HepG2 (cell line): ENCODE results near the gene PPP1R9B. TPM values are rescaled to one million over a fixed set of nuclear protein-coding genes. Genes with fewer than 3 reads are reported as not detected.

Experiments used
- ATAC-seq: fragments of 200-7000 bp; cut with Tn5 transposase; 3 replicates; pipeline ENCODE4 v1.9.1; 2020; ENCODE audit warnings: mild to moderate bottlenecking, moderate library complexity
- BruUV-seq: library from RNA; stranded (reverse); fragments of 400-500 nt; replicated peaks from 2 replicates; lab custom pipeline; 2021; lab: Mats Ljungman, UMichigan
- CTCF ChIA-PET: fragments of 300-600 bp; formaldehyde crosslinking; extraction: SDS; loops from one replicate; lab custom pipeline; 2021; ENCODE audit warnings: low total read pairs, inconsistent platforms, low intra/inter-chr PET ratio; lab: Yijun Ruan, JAX
- POLR2A ChIA-PET: fragments of 350-600 bp; sonication (Branson Sonifier 250); formaldehyde crosslinking; loops from one replicate; lab custom pipeline; 2020; ENCODE audit warnings: antibody characterized with exemption, inconsistent platforms; lab: Yijun Ruan, JAX
- DNase-seq: peaks from one replicate; pipeline ENCODE4 v3.0.0-alpha.2; 2015; ENCODE audit warnings: low spot score
- FAIRE-seq: peaks from 3 replicates; lab custom pipeline; 2011; peaks lifted over from hg19 to GRCh38; lab: Jason Lieb, UNC
- H2AFZ ChIP-seq: one replicate; pipeline ENCODE4 v1.6.1; 2011; ENCODE audit warnings: low read length, inconsistent platforms
- H3K27ac ChIP-seq: fragments of 300-600 bp; 3 replicates; pipeline ENCODE4 v1.8.0; 2011; ENCODE audit warnings: mixed run types, mild to moderate bottlenecking, mixed read lengths, low read length, inconsistent platforms; ENCODE audit not compliant: insufficient read depth; ENCODE audit errors: extremely low read length
- H3K27me3 ChIP-seq, 2 experiments: fragments of 200-600 bp in 1 of 2; 2 replicates in 1 of 2; 3 replicates in 1 of 2; pipeline versions ENCODE4 v1.6.0 to v1.8.0; 2011; ENCODE audit warnings: low read length in 2 of 2, mild to moderate bottlenecking in 2 of 2, moderate library complexity in 2 of 2, inconsistent platforms in 1 of 2; ENCODE audit not compliant: insufficient read depth in 2 of 2, control insufficient read depth in 1 of 2
- H3K36me3 ChIP-seq, 2 experiments: fragments of 200-600 bp in 1 of 2; replicated peaks in 1 of 2; 2 replicates in 1 of 2; 3 replicates in 1 of 2; pipeline versions ENCODE4 v1.5.1 to v1.8.0; 2011; ENCODE audit warnings: low read length in 2 of 2, inconsistent platforms in 1 of 2; ENCODE audit not compliant: insufficient read depth in 2 of 2, control insufficient read depth in 1 of 2
- H3K4me1 ChIP-seq: 2 replicates; pipeline ENCODE4 v1.5.1; 2012; ENCODE audit warnings: low read length, inconsistent platforms; ENCODE audit not compliant: insufficient read depth
- H3K4me2 ChIP-seq: 2 replicates; pipeline ENCODE4 v1.6.0; 2011; ENCODE audit warnings: low read depth, low read length, inconsistent platforms
- H3K4me3 ChIP-seq, 3 experiments: fragments of 200-600 bp in 1 of 3; sonication (generic), shearing (Covaris generic) in 1 of 3; replicated peaks in 1 of 3; 2 replicates each; pipeline ENCODE4 v1.5.1; 2011 to 2016; ENCODE audit warnings: low read length in 3 of 3, inconsistent platforms in 2 of 3, low read depth in 2 of 3, mild to moderate bottlenecking in 2 of 3, control low read depth in 1 of 3, mixed read lengths in 1 of 3; ENCODE audit not compliant: insufficient read depth in 1 of 3
- H3K79me2 ChIP-seq: one replicate; pipeline ENCODE4 v1.6.1; 2011; ENCODE audit warnings: low read length, inconsistent platforms; ENCODE audit not compliant: insufficient read depth
- H3K9ac ChIP-seq: 2 replicates; pipeline ENCODE4 v1.6.0; 2011; ENCODE audit warnings: mild to moderate bottlenecking, low read depth, low read length, inconsistent platforms; ENCODE audit not compliant: insufficient read depth
- H3K9me3 ChIP-seq: 2 replicates; pipeline ENCODE4 v1.5.1; 2012; ENCODE audit warnings: mild to moderate bottlenecking, low read length
- H4K20me1 ChIP-seq: 2 replicates; pipeline ENCODE4 v1.6.0; 2011; ENCODE audit warnings: inconsistent platforms, mild to moderate bottlenecking, low read length, moderate library complexity; ENCODE audit not compliant: insufficient read depth
- NR3C1 ChIP-seq: sonication (generic); formaldehyde crosslinking; IDR thresholded peaks from 2 replicates; pipeline ENCODE4 v1.4.0; 2020; ENCODE audit warnings: missing genetic modification reagents
- PAWR ChIP-seq: sonication (generic); formaldehyde crosslinking; IDR thresholded peaks from 2 replicates; pipeline ENCODE4 v1.4.0; 2020; ENCODE audit warnings: missing genetic modification reagents, mild to moderate bottlenecking, borderline replicate concordance
- ZFAT ChIP-seq: sonication (generic); formaldehyde crosslinking; conservative IDR thresholded peaks from 2 replicates; pipeline ENCODE4 v1.8.1; 2023; ENCODE audit warnings: missing genetic modification reagents, inconsistent platforms
- WGBS: methylation state at CpG from one replicate; pipeline ENCODE4 v1.1.6; 2017; ENCODE audit warnings: low lambda C conversion rate; 5-methylcytosine and 5-hydroxymethylcytosine counted together
- in situ Hi-C: cut with HindIII; loops from 2 replicates; pipeline ENCODE4 v1.10.0; 2017; ENCODE audit warnings: low pct_unique_long_range_greater_than_20kb; ENCODE audit not compliant: extremely low pct_ligation_motif_present
- intact Hi-C: fragments of 100-400 bp; cut with micrococcal nuclease; formaldehyde crosslinking; loops from one replicate; pipeline ENCODE4 v1.10.0; 2022; ENCODE audit not compliant: unreplicated experiment
- polyA plus RNA-seq, 8 experiments: library from polyadenylated mRNA; depleted of rRNA in 3 of 8; stranded (reverse) in 7 of 8; unstranded in 1 of 8; fragments of >200 nt; fragmentation: Illumina TruSeq in 4 of 8; extraction: Trizol in 4 of 8; gene quantifications; 2 replicates each; pipeline versions ENCODE4 v1.2.1 to v1.2.3, GENCODE V29; 2011 to 2016; ENCODE audit warnings: low read depth in 4 of 8, missing spikeins in 1 of 8, mixed read lengths in 1 of 8; ENCODE audit not compliant: insufficient read depth in 1 of 8
- total RNA-seq, 5 experiments: library from RNA; depleted of rRNA; stranded (reverse); fragments of >200 nt; fragmentation: Illumina TruSeq; extraction: Trizol; gene quantifications; 2 replicates each; pipeline ENCODE4 v1.2.3, GENCODE V29; 2016; ENCODE audit warnings: low read depth in 1 of 5
- TF ChIP-seq, protein P1 (sequence below): sonication (generic); formaldehyde crosslinking; IDR thresholded peaks from 2 replicates; pipeline ENCODE4 v1.4.0; 2020; ENCODE audit warnings: missing genetic modification reagents, mild to moderate bottlenecking, borderline replicate concordance
- TF ChIP-seq, protein P2 (sequence below): sonication (generic); formaldehyde crosslinking; IDR thresholded peaks from 2 replicates; pipeline ENCODE4 v1.4.0; 2020; ENCODE audit warnings: missing genetic modification reagents, borderline replicate concordance

The PPP1R9B gene
- total and polyA plus RNA-seq, 2 of the 13 experiments (the other 11 are each of a cell fraction or from before 2014, with no cell fraction given) = 9.4 to 15.8 TPM

DNA sequence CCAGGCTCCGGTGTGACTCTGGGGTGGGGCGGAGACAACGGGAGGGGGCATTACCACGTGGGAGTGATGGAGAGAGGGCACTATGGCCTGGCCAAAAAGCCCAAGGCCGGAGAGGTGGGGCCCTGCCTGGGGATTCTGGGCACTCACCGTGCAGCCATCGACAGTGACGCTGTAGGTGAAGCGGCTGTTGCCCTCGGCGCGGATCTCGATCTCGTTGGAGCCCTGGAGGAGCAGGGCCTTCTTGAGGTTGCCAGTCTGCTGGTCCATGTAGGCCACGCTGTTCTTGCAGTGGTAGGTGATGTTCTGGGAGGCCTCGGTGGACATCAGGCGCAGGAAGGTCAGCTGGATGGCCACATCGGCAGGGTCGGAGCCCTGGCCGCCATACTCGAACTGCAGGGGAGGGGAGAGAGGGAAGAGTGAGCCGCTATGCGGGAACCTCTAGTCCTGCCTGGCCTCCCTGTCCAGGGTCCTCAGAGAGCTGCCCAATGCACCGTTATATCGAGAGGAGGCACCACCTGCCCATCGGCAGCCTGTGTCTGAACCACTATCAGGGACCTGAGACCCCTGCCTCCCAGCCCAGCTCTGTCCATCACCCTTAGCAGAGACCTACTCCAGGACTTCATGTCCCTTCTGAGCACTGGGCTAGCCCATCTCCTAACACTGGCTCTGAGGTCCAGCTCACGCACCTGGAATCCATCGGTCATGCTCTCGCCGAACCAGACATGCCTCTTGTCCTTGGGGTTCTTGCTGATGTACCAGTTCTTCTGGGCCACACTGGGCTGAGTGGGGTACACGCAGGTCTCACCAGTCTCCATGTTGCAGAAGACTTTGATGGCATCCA is 35.4 kb upstream of the PPP1R9B start:
- no peaks in the 10 kb centered on the region for H3K36me3 ChIP-seq
- in situ Hi-C loops = no loop called here
- peaks cover 12% of the 10 kb centered on the region for H3K4me1 ChIP-seq
- TF ChIP-seq ZFAT (CRISPR knock-in tag) = no peak
- ChIA-PET CTCF (no interaction called here), POLR2A (no interaction called here)
- DNase-seq (no peak), FAIRE-seq (no peak), ATAC-seq (no peak)
- no peak overlapping the region for H3K4me2 ChIP-seq
- H3K9ac ChIP-seq = no peak overlapping the region
- peaks cover 24 to 75% of the 10 kb centered on the region in 2 experiments for H3K27me3 ChIP-seq
- no peak overlapping the region for H3K4me3 ChIP-seq
- no peaks in the 10 kb centered on the region for H4K20me1 ChIP-seq
- intact Hi-C loops = no loop called here
- no peaks in the 10 kb centered on the region for H3K9me3 ChIP-seq
- H3K27ac ChIP-seq = no peak overlapping the region
- no peak overlapping the region for H2AFZ ChIP-seq
- no TSS peak for BruUV-seq
- WGBS = 55% methylated on average over 26 of the region's 31 CpGs
- H3K79me2 ChIP-seq = no peaks in the 10 kb centered on the region

DNA sequence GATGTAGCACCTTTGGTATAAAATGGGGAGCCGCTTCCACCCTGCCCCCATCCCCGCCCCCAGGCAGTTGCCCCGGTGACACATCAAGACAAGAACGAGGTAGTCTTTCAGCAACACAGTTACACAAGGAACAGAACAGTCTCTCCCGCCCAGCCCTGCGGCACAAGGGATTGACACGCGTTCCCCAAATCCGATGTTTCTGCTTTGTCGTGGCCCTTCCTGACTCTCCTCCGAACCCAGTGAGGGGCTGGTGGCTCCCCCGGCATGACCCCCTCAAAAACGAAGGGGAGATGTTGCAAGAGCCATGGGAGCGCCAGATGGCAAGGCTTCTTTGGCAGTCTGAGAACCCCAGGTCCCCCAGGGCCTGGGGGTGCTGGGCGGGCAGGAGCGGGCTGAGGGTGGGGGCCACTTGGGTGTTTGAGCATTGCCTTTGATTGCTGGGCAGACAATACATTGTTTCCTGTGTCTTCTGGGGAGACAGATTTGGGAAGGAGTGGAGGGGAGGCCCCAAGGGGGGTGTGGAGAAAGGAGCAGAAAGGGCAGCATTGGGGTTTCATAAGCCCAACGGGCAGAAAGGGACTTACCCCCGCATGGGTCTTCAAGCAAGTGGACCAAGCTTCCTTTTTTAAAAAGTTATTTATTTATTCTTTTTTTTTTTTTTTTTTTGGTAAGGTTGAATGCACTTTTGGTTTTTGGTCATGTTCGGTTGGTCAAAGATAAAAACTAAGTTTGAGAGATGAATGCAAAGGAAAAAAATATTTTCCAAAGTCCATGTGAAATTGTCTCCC is 34.3 kb upstream of the PPP1R9B start:
- ChIA-PET CTCF (no interaction called here), POLR2A (no interaction called here)
- no peaks in the 10 kb centered on the region for H3K79me2 ChIP-seq
- H3K4me3 ChIP-seq = no peak overlapping the region
- no peaks in the 10 kb centered on the region for H3K36me3 ChIP-seq
- H3K9ac ChIP-seq = no peak overlapping the region
- in situ Hi-C loops = no loop called here
- FAIRE-seq (no peak), ATAC-seq (no peak), DNase-seq (no peak)
- H4K20me1 ChIP-seq = no peaks in the 10 kb centered on the region
- no peaks in the 10 kb centered on the region for H3K9me3 ChIP-seq
- WGBS = 50% methylated on average over 17 of the region's 19 CpGs
- BruUV-seq = no TSS peak
- H3K4me1 ChIP-seq = peaks cover 15% of the 10 kb centered on the region
- intact Hi-C loops = no loop called here
- no peak overlapping the region for H3K27ac ChIP-seq
- H3K4me2 ChIP-seq = no peak overlapping the region
- peaks cover 21 to 69% of the 10 kb centered on the region in 2 experiments for H3K27me3 ChIP-seq
- no peak overlapping the region for H2AFZ ChIP-seq
- TF ChIP-seq, protein P1, sequence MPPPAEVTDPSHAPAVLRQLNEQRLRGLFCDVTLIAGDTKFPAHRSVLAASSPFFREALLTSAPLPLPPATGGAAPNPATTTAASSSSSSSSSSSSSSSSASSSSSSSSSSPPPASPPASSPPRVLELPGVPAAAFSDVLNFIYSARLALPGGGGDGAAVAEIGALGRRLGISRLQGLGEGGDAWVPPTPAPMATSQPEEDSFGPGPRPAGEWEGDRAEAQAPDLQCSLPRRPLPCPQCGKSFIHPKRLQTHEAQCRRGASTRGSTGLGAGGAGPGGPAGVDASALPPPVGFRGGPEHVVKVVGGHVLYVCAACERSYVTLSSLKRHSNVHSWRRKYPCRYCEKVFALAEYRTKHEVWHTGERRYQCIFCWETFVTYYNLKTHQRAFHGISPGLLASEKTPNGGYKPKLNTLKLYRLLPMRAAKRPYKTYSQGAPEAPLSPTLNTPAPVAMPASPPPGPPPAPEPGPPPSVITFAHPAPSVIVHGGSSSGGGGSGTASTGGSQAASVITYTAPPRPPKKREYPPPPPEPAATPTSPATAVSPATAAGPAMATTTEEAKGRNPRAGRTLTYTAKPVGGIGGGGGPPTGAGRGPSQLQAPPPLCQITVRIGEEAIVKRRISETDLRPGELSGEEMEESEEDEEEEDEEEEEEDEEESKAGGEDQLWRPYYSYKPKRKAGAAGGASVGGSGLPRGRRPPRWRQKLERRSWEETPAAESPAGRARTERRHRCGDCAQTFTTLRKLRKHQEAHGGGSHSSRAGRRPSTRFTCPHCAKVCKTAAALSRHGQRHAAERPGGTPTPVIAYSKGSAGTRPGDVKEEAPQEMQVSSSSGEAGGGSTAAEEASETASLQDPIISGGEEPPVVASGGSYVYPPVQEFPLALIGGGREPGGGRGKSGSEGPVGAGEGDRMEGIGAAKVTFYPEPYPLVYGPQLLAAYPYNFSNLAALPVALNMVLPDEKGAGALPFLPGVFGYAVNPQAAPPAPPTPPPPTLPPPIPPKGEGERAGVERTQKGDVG (CRISPR knock-in tag) = no peak
- TF ChIP-seq PAWR (CRISPR knock-in tag) (no peak), NR3C1 (CRISPR knock-in tag) (no peak)
- TF ChIP-seq, protein P2, sequence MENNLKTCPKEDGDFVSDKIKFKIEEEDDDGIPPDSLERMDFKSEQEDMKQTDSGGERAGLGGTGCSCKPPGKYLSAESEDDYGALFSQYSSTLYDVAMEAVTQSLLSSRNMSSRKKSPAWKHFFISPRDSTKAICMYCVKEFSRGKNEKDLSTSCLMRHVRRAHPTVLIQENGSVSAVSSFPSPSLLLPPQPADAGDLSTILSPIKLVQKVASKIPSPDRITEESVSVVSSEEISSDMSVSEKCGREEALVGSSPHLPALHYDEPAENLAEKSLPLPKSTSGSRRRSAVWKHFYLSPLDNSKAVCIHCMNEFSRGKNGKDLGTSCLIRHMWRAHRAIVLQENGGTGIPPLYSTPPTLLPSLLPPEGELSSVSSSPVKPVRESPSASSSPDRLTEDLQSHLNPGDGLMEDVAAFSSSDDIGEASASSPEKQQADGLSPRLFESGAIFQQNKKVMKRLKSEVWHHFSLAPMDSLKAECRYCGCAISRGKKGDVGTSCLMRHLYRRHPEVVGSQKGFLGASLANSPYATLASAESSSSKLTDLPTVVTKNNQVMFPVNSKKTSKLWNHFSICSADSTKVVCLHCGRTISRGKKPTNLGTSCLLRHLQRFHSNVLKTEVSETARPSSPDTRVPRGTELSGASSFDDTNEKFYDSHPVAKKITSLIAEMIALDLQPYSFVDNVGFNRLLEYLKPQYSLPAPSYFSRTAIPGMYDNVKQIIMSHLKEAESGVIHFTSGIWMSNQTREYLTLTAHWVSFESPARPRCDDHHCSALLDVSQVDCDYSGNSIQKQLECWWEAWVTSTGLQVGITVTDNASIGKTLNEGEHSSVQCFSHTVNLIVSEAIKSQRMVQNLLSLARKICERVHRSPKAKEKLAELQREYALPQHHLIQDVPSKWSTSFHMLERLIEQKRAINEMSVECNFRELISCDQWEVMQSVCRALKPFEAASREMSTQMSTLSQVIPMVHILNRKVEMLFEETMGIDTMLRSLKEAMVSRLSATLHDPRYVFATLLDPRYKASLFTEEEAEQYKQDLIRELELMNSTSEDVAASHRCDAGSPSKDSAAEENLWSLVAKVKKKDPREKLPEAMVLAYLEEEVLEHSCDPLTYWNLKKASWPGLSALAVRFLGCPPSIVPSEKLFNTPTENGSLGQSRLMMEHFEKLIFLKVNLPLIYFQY (CRISPR knock-in tag) = no peak
